ENCODE results near the gene CHST14. TPM values are rescaled to one million over a fixed set of nuclear protein-coding genes. Genes with fewer than 3 reads are reported as not detected.
A peak's percentile ranks its signal among the peaks of the same experiment; 100 is the strongest.

The CHST14 gene
- total RNA-seq, 2 experiments from 2014 or later, result 12.1 to 12.6 TPM

DNA sequence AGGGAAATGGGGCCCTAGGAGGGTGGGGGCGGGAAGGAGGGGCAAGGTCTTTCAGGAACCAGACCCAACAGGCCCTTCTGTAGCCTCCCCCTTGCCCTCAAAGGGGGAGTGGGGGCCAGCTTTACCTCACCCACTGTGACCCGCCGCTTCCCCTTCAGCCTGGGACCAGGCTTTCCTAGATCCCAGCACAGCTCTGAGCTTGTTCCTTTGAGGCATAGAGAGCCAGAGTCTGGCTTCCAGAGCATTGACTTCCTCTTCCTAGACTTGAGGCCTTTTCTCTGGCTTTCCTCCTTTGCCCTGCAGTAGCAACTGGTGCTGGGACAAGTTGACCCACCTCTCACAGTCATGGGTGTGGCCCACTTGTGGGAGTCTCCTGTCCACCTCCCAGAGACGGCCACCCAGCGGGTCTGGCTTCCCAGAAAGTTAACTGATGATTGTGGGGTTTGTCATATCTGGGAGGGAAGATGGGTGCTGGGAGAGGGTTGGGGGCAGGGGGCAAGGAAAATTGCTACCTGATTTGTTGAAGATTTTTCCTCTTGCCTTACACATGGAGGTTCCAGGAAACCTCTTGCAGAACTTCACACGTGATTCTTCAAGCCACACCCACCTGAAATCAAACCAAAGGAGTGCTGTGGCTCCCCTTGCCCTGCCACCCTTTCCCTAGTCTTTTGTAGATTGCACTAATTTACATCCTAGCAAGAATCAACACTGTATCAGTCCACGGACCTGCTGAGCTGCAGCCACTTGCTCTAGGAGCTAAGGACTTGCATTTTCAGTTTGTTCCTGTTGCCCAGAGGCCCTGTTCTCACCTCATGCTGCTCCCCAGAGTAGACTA lies 4.1 kb upstream of the CHST14 start:
- ATAC-seq (no peak), DNase-seq (no peak)
- H3K4me3 Mint-ChIP-seq, result no peak overlapping the region
- ChIA-PET POLR2A (no interaction called here), CTCF (interaction anchor here (0.8 to 1.0 kb wide), 2 partner anchors 26 to 40 kb away, joined by 3 read pairs; partner anchors contain the start of gene BAHD1)
- peak overlapping the region; percentile 45 for H3K27ac Mint-ChIP-seq
- H3K4me1 Mint-ChIP-seq (ENCODE audit: low read depth), result peaks cover 15% of the 10 kb centered on the region
- no peaks in the 10 kb centered on the region for H3K27me3 Mint-ChIP-seq (ENCODE audit: low read depth)
- peaks cover 31% of the 10 kb centered on the region for H3K36me3 Mint-ChIP-seq (ENCODE audit: low read depth)
- H3K9me3 Mint-ChIP-seq (ENCODE audit: insufficient read depth), result no peaks in the 10 kb centered on the region

DNA sequence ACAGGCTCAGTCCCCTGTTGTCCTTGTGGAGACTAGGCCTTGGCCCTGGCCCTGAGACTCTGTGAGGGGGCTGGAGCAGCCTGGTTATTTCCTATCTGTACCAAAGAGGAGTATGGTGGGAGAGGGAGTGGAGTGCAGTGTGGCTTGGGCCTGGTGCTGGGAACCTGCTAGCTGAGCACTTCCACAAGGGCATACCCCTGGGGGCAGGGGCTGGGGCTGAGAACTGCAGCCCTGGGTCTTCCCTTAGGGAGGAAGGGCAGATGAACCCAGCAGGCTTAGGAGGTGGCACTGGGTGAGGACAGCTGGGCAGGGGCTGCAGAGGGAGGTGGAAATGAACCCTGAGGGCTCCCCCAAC lies 3.5 kb upstream of the CHST14 start:
- H3K27me3 Mint-ChIP-seq (ENCODE audit: low read depth), result no peaks in the 10 kb centered on the region
- ChIA-PET POLR2A (interaction anchor here (0.6 kb wide), 1 partner anchor 22 kb away, joined by 3 read pairs; no protein-coding TSS in a partner anchor), CTCF (no interaction called here)
- no peaks in the 10 kb centered on the region for H3K9me3 Mint-ChIP-seq (ENCODE audit: insufficient read depth)
- peaks cover 21% of the 10 kb centered on the region for H3K4me1 Mint-ChIP-seq (ENCODE audit: low read depth)
- peaks cover 31% of the 10 kb centered on the region for H3K36me3 Mint-ChIP-seq (ENCODE audit: low read depth)
- H3K4me3 Mint-ChIP-seq, result no peak overlapping the region
- ATAC-seq (no peak), DNase-seq (no peak)
- peak overlapping the region; percentile 66 for H3K27ac Mint-ChIP-seq

DNA sequence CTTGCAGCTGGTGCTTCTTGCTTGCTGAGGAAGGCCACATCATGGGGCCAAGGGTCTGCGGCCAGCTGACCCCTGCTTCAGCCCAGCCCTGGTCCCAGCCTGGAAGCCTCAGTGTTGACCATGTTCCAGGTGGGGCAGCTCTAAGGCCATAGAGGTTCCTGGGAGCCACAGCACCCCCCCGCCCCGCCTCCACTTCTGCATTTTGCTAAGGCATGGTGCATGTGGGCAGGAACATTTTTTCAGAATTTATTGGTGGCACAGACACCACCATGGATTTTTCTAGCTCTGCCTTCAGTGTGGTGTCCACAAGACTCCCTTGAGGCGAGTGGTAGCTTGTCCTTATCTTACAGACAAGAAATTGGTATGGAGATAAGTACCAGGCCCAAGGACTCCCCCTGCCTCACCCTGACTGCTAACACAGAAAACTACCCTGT lies 1.9 kb upstream of the CHST14 start:
- Mint-ChIP-seq H3K27me3 (ENCODE audit: low read depth) (no peaks in the 10 kb centered on the region), H3K4me3 (no peak overlapping the region), H3K27ac (no peak overlapping the region), H3K9me3 (ENCODE audit: insufficient read depth) (no peaks in the 10 kb centered on the region), H3K36me3 (ENCODE audit: low read depth) (peaks cover 27% of the 10 kb centered on the region), H3K4me1 (ENCODE audit: low read depth) (peaks cover 31% of the 10 kb centered on the region)
- ChIA-PET POLR2A (interaction anchor here (0.7 to 1.0 kb wide), 2 partner anchors 18 to 477 kb away, joined by 3 read pairs; no protein-coding TSS in a partner anchor), CTCF (interaction anchor here (1.3 to 2.3 kb wide), 4 partner anchors 12 to 51 kb away, joined by 4 to 9 read pairs (median 8); partner anchors contain the start of gene BAHD1)
- ATAC-seq, result no peak
- no peak for DNase-seq

DNA sequence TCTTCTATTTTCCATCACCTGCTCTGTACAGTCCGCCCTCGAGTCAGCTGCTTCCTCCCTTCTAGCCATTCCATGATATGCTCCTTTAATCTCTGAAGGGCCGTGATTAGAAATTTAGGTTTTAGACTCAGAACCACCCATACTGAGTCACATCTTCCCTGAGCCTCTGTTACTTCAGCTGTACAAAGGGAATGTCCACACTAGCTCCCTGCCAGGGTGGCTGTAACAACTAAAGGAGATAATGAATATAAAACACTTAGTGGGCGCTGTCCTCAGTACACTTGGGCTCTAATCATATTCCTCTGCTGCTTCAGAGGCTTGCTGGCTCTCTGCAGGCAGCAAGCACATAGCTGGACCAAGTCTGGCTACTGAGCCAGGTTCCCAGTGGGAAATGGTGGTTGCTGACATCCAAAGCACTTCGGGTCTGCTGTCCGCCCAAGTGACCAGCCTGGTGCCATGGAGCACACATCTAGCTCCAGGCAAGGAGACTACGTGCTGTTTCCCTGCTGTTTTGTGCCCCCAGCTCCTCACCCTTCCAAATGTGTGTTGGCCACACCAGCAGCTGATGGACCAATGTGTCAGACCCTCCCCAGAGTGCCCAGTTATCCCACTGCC lies 901 bp upstream of the CHST14 start:
- DNase-seq (no peak), ATAC-seq (no peak)
- H3K4me3 Mint-ChIP-seq, result peak overlapping the region; percentile 34
- no peaks in the 10 kb centered on the region for H3K27me3 Mint-ChIP-seq (ENCODE audit: low read depth)
- H3K9me3 Mint-ChIP-seq (ENCODE audit: insufficient read depth), result no peaks in the 10 kb centered on the region
- peak overlapping the region; percentile 18 for H3K27ac Mint-ChIP-seq
- H3K36me3 Mint-ChIP-seq (ENCODE audit: low read depth), result peaks cover 27% of the 10 kb centered on the region
- ChIA-PET CTCF (interaction anchor here (0.9 to 2.3 kb wide), 6 partner anchors 13 to 125 kb away, joined by 3 to 9 read pairs (median 6); partner anchors contain the start of genes BAHD1 and RPUSD2), POLR2A (interaction anchor here (0.6 to 1.3 kb wide), 6 partner anchors 9 to 161 kb away, joined by 3 read pairs; no protein-coding TSS in a partner anchor)
- peaks cover 31% of the 10 kb centered on the region for H3K4me1 Mint-ChIP-seq (ENCODE audit: low read depth)

DNA sequence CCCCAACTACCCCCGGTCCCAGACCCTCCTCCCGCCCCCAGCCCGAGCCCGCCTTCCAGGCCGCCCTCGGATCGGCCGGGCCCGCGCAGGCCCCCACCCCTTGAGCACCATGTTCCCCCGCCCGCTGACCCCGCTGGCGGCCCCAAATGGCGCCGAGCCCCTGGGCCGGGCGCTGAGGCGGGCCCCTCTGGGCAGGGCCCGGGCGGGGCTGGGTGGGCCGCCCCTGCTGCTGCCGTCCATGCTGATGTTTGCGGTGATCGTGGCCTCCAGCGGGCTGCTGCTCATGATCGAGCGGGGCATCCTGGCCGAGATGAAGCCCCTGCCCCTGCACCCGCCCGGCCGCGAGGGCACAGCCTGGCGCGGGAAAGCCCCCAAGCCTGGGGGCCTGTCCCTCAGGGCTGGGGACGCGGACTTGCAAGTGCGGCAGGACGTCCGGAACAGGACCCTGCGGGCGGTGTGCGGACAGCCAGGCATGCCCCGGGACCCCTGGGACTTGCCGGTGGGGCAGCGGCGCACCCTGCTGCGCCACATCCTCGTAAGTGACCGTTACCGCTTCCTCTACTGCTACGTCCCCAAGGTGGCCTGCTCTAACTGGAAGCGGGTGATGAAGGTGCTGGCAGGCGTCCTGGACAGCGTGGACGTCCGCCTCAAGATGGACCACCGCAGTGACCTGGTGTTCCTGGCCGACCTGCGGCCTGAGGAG lies 472 bp downstream of the CHST14 start:
- peaks cover 16% of the 10 kb centered on the region for H3K36me3 Mint-ChIP-seq (ENCODE audit: low read depth)
- peak; percentile 48 for ATAC-seq

DNA sequence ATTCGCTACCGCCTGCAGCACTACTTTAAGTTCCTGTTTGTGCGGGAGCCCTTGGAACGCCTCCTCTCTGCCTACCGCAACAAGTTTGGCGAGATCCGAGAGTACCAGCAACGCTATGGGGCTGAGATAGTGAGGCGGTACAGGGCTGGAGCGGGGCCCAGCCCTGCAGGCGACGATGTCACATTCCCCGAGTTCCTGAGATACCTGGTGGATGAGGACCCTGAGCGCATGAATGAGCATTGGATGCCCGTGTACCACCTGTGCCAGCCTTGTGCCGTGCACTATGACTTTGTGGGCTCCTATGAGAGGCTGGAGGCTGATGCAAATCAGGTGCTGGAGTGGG lies 995 bp downstream of the CHST14 start:
- ATAC-seq (peak; percentile 13), DNase-seq (peak; percentile 41)
- no peaks in the 10 kb centered on the region for H3K9me3 Mint-ChIP-seq (ENCODE audit: insufficient read depth)
- ChIA-PET POLR2A (no interaction called here), CTCF (interaction anchor here (0.8 kb wide), 1 partner anchor 31 kb away, joined by 3 read pairs; the partner anchor contains the start of gene BAHD1)
- peaks cover 12% of the 10 kb centered on the region for H3K36me3 Mint-ChIP-seq (ENCODE audit: low read depth)
- peaks cover 28% of the 10 kb centered on the region for H3K4me1 Mint-ChIP-seq (ENCODE audit: low read depth)
- H3K27me3 Mint-ChIP-seq (ENCODE audit: low read depth), result peaks cover 1% of the 10 kb centered on the region
- peak overlapping the region; percentile 88 for H3K4me3 Mint-ChIP-seq
- H3K27ac Mint-ChIP-seq, result peak overlapping the region; percentile 89

More for the DNA sequence above, 472 bp downstream of the CHST14 start:
- ChIA-PET CTCF (interaction anchor here (1.0 kb wide), 1 partner anchor 127 kb away, joined by 4 read pairs; no protein-coding TSS in a partner anchor), POLR2A (interaction anchor here (1.0 to 1.2 kb wide), 2 partner anchors 39 to 162 kb away, joined by 3 read pairs; no protein-coding TSS in a partner anchor)
- no peak for DNase-seq
- H3K4me1 Mint-ChIP-seq (ENCODE audit: low read depth), result peaks cover 31% of the 10 kb centered on the region
- H3K9me3 Mint-ChIP-seq (ENCODE audit: insufficient read depth), result no peaks in the 10 kb centered on the region
- peak overlapping the region; percentile 89 for H3K27ac Mint-ChIP-seq
- H3K27me3 Mint-ChIP-seq (ENCODE audit: low read depth), result no peaks in the 10 kb centered on the region
- H3K4me3 Mint-ChIP-seq, result peak overlapping the region; percentile 88

DNA sequence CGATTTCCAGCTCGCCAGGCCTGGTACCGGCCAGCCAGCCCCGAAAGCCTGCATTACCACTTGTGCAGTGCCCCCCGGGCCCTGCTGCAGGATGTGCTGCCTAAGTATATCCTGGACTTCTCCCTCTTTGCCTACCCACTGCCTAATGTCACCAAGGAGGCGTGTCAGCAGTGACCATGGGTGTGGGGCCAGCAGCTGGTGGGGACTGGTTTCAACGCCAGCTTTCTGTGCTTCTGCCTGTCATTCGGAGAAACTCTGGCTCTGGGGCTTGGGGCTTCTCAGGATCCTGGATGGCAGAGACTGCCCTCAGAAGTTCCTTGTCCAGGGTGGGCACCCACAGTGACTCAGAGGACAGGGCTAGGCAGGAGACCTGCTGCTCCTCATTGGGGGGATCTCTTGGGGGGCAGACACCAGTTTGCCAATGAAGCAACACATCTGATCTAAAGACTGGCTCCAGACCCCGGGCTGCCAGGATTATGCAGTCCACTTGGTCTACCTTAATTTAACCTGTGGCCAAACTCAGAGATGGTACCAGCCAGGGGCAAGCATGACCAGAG lies 1.5 kb downstream of the CHST14 start:
- ChIA-PET CTCF (interaction anchor here (0.8 kb wide), 1 partner anchor 32 kb away, joined by 3 read pairs; the partner anchor contains the start of gene BAHD1), POLR2A (no interaction called here)
- no peak for DNase-seq
- Mint-ChIP-seq H3K27ac (peak overlapping the region; percentile 89), H3K4me1 (ENCODE audit: low read depth) (peaks cover 23% of the 10 kb centered on the region), H3K27me3 (ENCODE audit: low read depth) (peaks cover 6% of the 10 kb centered on the region), H3K9me3 (ENCODE audit: insufficient read depth) (no peaks in the 10 kb centered on the region), H3K4me3 (peak overlapping the region; percentile 88), H3K36me3 (ENCODE audit: low read depth) (peaks cover 10% of the 10 kb centered on the region)
- ATAC-seq, result no peak

DNA sequence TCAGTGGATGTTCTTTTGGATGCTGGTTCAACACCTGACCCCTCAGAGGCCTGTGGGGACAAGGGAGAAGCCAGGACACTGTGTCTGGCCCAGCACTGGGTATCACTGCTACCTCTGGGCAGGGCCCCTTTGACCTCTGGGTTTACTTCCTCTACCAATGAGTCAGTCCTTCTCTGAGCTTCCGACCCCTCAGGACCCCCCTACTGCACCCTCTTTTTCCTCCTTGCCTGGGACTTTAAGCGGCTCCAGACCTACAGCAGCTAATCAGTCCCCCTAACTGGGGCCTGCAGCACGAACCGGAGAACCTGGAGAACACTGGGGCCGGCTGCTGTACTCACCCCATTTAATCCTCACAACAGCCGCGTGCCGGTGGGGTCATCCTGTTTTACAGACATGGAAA lies 3.8 kb downstream of the CHST14 start:
- CTCF ChIA-PET, result no interaction called here
- ATAC-seq (no peak), DNase-seq (no peak)
- H3K27me3 Mint-ChIP-seq (ENCODE audit: low read depth), result peaks cover 17% of the 10 kb centered on the region
- H3K36me3 Mint-ChIP-seq (ENCODE audit: low read depth), result peaks cover 7% of the 10 kb centered on the region
- POLR2A ChIA-PET, result no interaction called here
- H3K27ac Mint-ChIP-seq, result no peak overlapping the region
- no peak overlapping the region for H3K4me3 Mint-ChIP-seq
- no peaks in the 10 kb centered on the region for H3K9me3 Mint-ChIP-seq (ENCODE audit: insufficient read depth)
- H3K4me1 Mint-ChIP-seq (ENCODE audit: low read depth), result peaks cover 19% of the 10 kb centered on the region

DNA sequence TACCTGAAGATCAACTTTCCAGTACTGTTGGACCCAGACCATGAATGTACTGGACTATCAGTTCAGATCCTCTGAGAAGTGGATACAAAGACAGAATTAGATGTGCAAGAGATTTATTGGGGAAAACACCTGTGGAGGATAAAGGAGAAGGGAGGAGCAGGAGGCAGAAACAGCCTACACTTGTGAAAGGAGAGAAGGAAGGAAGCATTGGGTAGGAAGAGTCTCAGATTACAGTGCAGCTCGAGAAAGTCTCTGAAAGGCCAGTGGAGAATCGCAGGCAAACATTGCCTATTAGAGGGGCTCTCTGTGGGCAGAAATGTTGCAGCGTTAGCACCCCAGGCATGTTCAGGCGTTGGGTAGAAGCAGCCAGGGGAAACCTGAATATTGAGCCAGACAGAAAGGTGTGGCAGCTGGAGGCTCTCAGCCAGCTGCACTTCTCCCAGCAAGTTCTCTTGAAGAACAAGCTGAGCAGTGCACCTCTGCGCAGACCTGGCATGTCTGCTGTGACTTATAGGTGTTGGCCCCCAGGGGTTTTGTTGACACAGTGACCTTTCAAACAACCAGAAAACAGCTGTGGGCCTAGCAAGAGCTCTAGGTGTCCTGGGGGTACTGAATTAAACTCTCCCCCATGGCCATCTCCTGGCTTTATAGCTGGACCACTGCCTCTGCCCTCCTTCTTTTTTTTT lies 7.0 kb downstream of the CHST14 start:
- CTCF ChIA-PET, result interaction anchor here (1.7 kb wide), 1 partner anchor 42 kb away, joined by 7 read pairs; no protein-coding TSS in a partner anchor
- DNase-seq, result no peak
- H3K27me3 Mint-ChIP-seq (ENCODE audit: low read depth), result peaks cover 40% of the 10 kb centered on the region
- peaks cover 2% of the 10 kb centered on the region for H3K36me3 Mint-ChIP-seq (ENCODE audit: low read depth)
- H3K9me3 Mint-ChIP-seq (ENCODE audit: insufficient read depth), result no peaks in the 10 kb centered on the region
- no peak overlapping the region for H3K27ac Mint-ChIP-seq
- ATAC-seq, result no peak
- H3K4me3 Mint-ChIP-seq, result no peak overlapping the region
- H3K4me1 Mint-ChIP-seq (ENCODE audit: low read depth), result peaks cover 5% of the 10 kb centered on the region
- POLR2A ChIA-PET, result no interaction called here

DNA sequence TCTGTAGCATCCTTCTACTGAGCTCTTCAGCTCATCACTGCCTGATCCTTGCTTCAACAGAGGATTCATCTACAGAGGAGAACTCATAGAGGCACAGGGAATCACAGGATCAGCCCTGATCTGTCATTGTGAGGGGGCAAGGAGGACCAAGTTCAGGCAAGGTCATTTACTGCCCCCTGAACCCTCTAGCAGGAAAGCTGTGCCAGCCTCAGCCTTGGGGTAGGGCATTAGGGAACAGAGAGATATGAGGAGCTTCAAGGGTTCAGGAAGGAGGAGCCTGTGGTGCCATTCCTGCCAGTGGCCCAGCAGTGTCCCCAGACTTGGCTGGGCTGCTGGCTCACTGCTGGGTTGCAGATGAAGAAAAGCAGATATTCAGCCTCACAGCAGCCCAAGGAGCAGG lies 8.2 kb downstream of the CHST14 start:
- Mint-ChIP-seq H3K27me3 (ENCODE audit: low read depth) (peaks cover 45% of the 10 kb centered on the region), H3K4me3 (no peak overlapping the region), H3K4me1 (ENCODE audit: low read depth) (no peaks in the 10 kb centered on the region), H3K9me3 (ENCODE audit: insufficient read depth) (no peaks in the 10 kb centered on the region), H3K27ac (no peak overlapping the region), H3K36me3 (ENCODE audit: low read depth) (no peaks in the 10 kb centered on the region)
- POLR2A ChIA-PET, result interaction anchor here (1.0 kb wide), 1 partner anchor 9 kb away, joined by 3 read pairs; no protein-coding TSS in a partner anchor
- DNase-seq, result no peak
- CTCF ChIA-PET, result interaction anchor here (0.8 to 1.3 kb wide), 3 partner anchors 16 to 200 kb away, joined by 3 to 4 read pairs (median 3); no protein-coding TSS in a partner anchor
- ATAC-seq, result no peak

All from activated CD8-positive, alpha-beta T cell treated with anti-CD3 and anti-CD28 coated beads, Interleukin-2, amount 10 ng/mL, durations not matched to agents 7 days and 5 days (primary cell).